Measurements from ENCODE around the gene SFRP4. TPM values are rescaled to one million over a fixed set of nuclear protein-coding genes. Genes with fewer than 3 reads are reported as not detected.

Gene SFRP4
- total and polyA plus RNA-seq, 2 donors (not counting 3 experiments of a cell fraction or from before 2014, with no cell fraction given) = not detected

- H3K36me3 ChIP-seq (ENCODE audit: control insufficient read depth in 2 of 2, extremely low read depth in 1 of 2, insufficient read depth in 2 of 2, low read length in 2 of 2) = no peaks in the 10 kb centered on the region
- H3K79me2 ChIP-seq (ENCODE audit: control insufficient read depth, insufficient read depth, low read length) = no peaks in the 10 kb centered on the region
- no TSS peak for BruUV-seq (replicated peaks)
- H2AFZ ChIP-seq (ENCODE audit: low read depth, low read length) = no peak overlapping the region
- TF ChIP-seq, protein P1, sequence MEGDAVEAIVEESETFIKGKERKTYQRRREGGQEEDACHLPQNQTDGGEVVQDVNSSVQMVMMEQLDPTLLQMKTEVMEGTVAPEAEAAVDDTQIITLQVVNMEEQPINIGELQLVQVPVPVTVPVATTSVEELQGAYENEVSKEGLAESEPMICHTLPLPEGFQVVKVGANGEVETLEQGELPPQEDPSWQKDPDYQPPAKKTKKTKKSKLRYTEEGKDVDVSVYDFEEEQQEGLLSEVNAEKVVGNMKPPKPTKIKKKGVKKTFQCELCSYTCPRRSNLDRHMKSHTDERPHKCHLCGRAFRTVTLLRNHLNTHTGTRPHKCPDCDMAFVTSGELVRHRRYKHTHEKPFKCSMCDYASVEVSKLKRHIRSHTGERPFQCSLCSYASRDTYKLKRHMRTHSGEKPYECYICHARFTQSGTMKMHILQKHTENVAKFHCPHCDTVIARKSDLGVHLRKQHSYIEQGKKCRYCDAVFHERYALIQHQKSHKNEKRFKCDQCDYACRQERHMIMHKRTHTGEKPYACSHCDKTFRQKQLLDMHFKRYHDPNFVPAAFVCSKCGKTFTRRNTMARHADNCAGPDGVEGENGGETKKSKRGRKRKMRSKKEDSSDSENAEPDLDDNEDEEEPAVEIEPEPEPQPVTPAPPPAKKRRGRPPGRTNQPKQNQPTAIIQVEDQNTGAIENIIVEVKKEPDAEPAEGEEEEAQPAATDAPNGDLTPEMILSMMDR (IDR thresholded peaks at IDR 0.05; ENCODE audit: extremely low read depth in 1 of 2, insufficient read depth in 1 of 2, low read depth in 1 of 2, low read length in 2 of 2) = no peak
- TF ChIP-seq GATA2 (IDR thresholded peaks at IDR 0.05; ENCODE audit: insufficient read depth, insufficient read length, low read depth, low read length) (no peak), POLR2AphosphoS5 (IDR thresholded peaks at IDR 0.05; ENCODE audit: insufficient read depth, low read depth, low read length) (no peak), MYC (IDR thresholded peaks at IDR 0.05; ENCODE audit: low read depth, low read length) (no peak), POLR2A (IDR thresholded peaks at IDR 0.05; ENCODE audit: low read depth, low read length) (no peak), EZH2 (IDR thresholded peaks at IDR 0.05; ENCODE audit: borderline replicate concordance, low read depth, low read length, severe bottlenecking) (no peak), JUN (IDR thresholded peaks at IDR 0.05; ENCODE audit: borderline replicate concordance, insufficient read depth, insufficient read length, low read depth) (no peak), FOS (IDR thresholded peaks at IDR 0.05; ENCODE audit: borderline replicate concordance, insufficient read depth, low read length) (no peak)
- TF ChIP-seq, protein P2, sequence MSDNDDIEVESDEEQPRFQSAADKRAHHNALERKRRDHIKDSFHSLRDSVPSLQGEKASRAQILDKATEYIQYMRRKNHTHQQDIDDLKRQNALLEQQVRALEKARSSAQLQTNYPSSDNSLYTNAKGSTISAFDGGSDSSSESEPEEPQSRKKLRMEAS (IDR thresholded peaks at IDR 0.05; ENCODE audit: insufficient read depth, insufficient read length) = no peak
- no peaks in the 10 kb centered on the region for H3K9me3 ChIP-seq (replicated peaks; ENCODE audit: control insufficient read depth, insufficient read depth, low read length)
- H4K20me1 ChIP-seq (replicated peaks; ENCODE audit: control insufficient read depth, extremely low read depth, insufficient read depth, low read length) = no peaks in the 10 kb centered on the region
- H3K9ac ChIP-seq (replicated peaks; ENCODE audit: extremely low read depth, insufficient read depth, low read length) = no peak overlapping the region
- ChIA-PET CTCF (interaction anchor here (1.4 kb wide), 1 partner anchor 24 kb away, joined by 4 read pairs; the partner anchor contains the start of gene SFRP4), POLR2A (no interaction called here)
- H3K27ac ChIP-seq (ENCODE audit: insufficient read depth, low read depth, low read length) = no peak overlapping the region
- no peak overlapping the region for H3K4me2 ChIP-seq (ENCODE audit: insufficient read depth, low read length)
- DNase-seq (ENCODE audit: low read depth, low spot score) = no peak
- H3K27me3 ChIP-seq (ENCODE audit: control insufficient read depth in 2 of 2, insufficient read depth in 2 of 2, low read length in 2 of 2) = no peaks in the 10 kb centered on the region
- FAIRE-seq = no peak
- no peaks in the 10 kb centered on the region for H3K9me1 ChIP-seq (replicated peaks; ENCODE audit: control insufficient read depth, extremely low read depth, insufficient read depth, low read length)
- dilution Hi-C loops (cut with MboI; ENCODE audit: extremely low pct_ligation_motif_present, low sequenced_read_pairs) = no loop called here
- H3K4me1 ChIP-seq (ENCODE audit: control insufficient read depth, extremely low read depth, insufficient read depth, low read length) = no peaks in the 10 kb centered on the region
- H3K4me3 ChIP-seq (replicated peaks in 1 of 3; ENCODE audit: insufficient read depth in 1 of 3, low read depth in 1 of 3, low read length in 3 of 3) = no peak overlapping the region
- intact Hi-C loops (cut with micrococcal nuclease) = no loop called here
Observed at GRCh38 chr7:37893359-37893758, 23.3 kb downstream of the SFRP4 start.
